IMR-90 (cell line): Measurements from ENCODE around the gene SLC23A2. TPM values are rescaled to one million over a fixed set of nuclear protein-coding genes. Genes with fewer than 3 reads are reported as not detected.

Experiments used
- ATAC-seq: fragments of 200-7000 bp; cut with Tn5 transposase; 2 replicates; pipeline ENCODE4 v1.9.1; 2020; ENCODE audit warnings: low read depth, mild to moderate bottlenecking, moderate library complexity
- BruUV-seq: library from RNA; stranded (reverse); fragments of 400-500 nt; replicated peaks from 2 replicates; lab custom pipeline; 2021; lab: Mats Ljungman, UMichigan
- CTCF ChIA-PET: fragments of 300-600 bp; formaldehyde crosslinking; extraction: SDS; loops from one replicate; lab custom pipeline; 2021; ENCODE audit warnings: antibody characterized with exemption; lab: Yijun Ruan, JAX
- POLR2A ChIA-PET: fragments of 300-600 bp; sonication (Branson Sonifier 250); formaldehyde crosslinking; loops from one replicate; lab custom pipeline; 2022; ENCODE audit warnings: antibody characterized with exemption; ENCODE audit not compliant: unreplicated experiment; lab: Charles Lee
- DNase-seq: peaks from one replicate; pipeline ENCODE4 v3.0.0; 2013
- H2AFZ ChIP-seq: replicated peaks from 2 replicates; pipeline ENCODE3; 2013; ENCODE audit warnings: low read length, mild to moderate bottlenecking; ENCODE audit not compliant: poor library complexity
- H2AK5ac ChIP-seq: 2 replicates; pipeline ENCODE4 v1.6.1; 2013; ENCODE audit warnings: low read depth, low read length, inconsistent platforms
- H2AK9ac ChIP-seq: replicated peaks from 2 replicates; pipeline ENCODE3; 2013; ENCODE audit warnings: mild to moderate bottlenecking, low read depth, low read length, moderate library complexity; ENCODE audit not compliant: poor library complexity
- H2BK120ac ChIP-seq: 2 replicates; pipeline ENCODE4 v1.6.1; 2013; ENCODE audit warnings: low read depth, low read length, inconsistent platforms
- H2BK15ac ChIP-seq: 3 replicates; pipeline ENCODE4 v1.6.1; 2013; ENCODE audit warnings: low read depth, low read length, inconsistent platforms
- H2BK20ac ChIP-seq: 2 replicates; pipeline ENCODE4 v1.6.1; 2013; ENCODE audit warnings: low read depth, mild to moderate bottlenecking, inconsistent platforms, low read length, moderate library complexity
- H2BK5ac ChIP-seq: 2 replicates; pipeline ENCODE4 v1.6.1; 2013; ENCODE audit warnings: mild to moderate bottlenecking, low read depth, low read length, inconsistent platforms; ENCODE audit not compliant: poor library complexity, severe bottlenecking
- H3K14ac ChIP-seq: replicated peaks from 2 replicates; pipeline ENCODE4 v1.6.1; 2013; ENCODE audit warnings: low read depth, low read length, inconsistent platforms
- H3K18ac ChIP-seq: 2 replicates; pipeline ENCODE4 v1.6.1; 2013; ENCODE audit warnings: low read depth, low read length, control low read depth
- H3K23ac ChIP-seq: 2 replicates; pipeline ENCODE4 v1.6.1; 2013; ENCODE audit warnings: low read depth, low read length, inconsistent platforms
- H3K27ac ChIP-seq: 2 replicates; pipeline ENCODE4 v1.5.1; 2013; ENCODE audit warnings: mild to moderate bottlenecking, control low read depth, low read length; ENCODE audit not compliant: insufficient read depth
- H3K27me3 ChIP-seq: 2 replicates; pipeline ENCODE4 v1.6.1; 2013; ENCODE audit warnings: low read length; ENCODE audit not compliant: control insufficient read depth, insufficient read depth
- H3K36me3 ChIP-seq: 2 replicates; pipeline ENCODE4 v1.6.1; 2013; ENCODE audit warnings: low read length, mixed read lengths; ENCODE audit not compliant: control insufficient read depth, insufficient read depth
- H3K4ac ChIP-seq: 2 replicates; pipeline ENCODE4 v1.6.1; 2013; ENCODE audit warnings: low read depth, low read length, inconsistent platforms
- H3K4me1 ChIP-seq: 2 replicates; pipeline ENCODE4 v1.6.1; 2013; ENCODE audit warnings: low read length, mixed read lengths; ENCODE audit not compliant: control insufficient read depth, insufficient read depth
- H3K4me2 ChIP-seq: 2 replicates; pipeline ENCODE4 v1.6.1; 2013; ENCODE audit warnings: low read depth, mild to moderate bottlenecking, control low read depth, low read length, moderate library complexity
- H3K4me3 ChIP-seq: 2 replicates; pipeline ENCODE4 v1.5.1; 2013; ENCODE audit warnings: low read depth, mild to moderate bottlenecking, control low read depth, low read length, moderate library complexity; ENCODE audit not compliant: insufficient read depth
- H3K56ac ChIP-seq: 2 replicates; pipeline ENCODE4 v1.6.1; 2013; ENCODE audit warnings: low read length, inconsistent platforms; ENCODE audit not compliant: insufficient read depth; ENCODE audit errors: extremely low read depth
- H3K79me1 ChIP-seq, 2 experiments: 2 replicates each; pipeline ENCODE4 v1.6.1; 2013; ENCODE audit warnings: low read length in 2 of 2, inconsistent platforms in 1 of 2, low read depth in 1 of 2
- H3K9ac ChIP-seq: 2 replicates; pipeline ENCODE4 v1.6.1; 2013; ENCODE audit warnings: low read depth, low read length, control low read depth
- H3K9me1 ChIP-seq: 2 replicates; pipeline ENCODE4 v1.6.1; 2013; ENCODE audit warnings: low read length, inconsistent platforms; ENCODE audit not compliant: insufficient read depth
- H3K9me3 ChIP-seq: 2 replicates; pipeline ENCODE4 v1.6.1; 2013; ENCODE audit warnings: low read length; ENCODE audit not compliant: control insufficient read depth, insufficient read depth
- H4K20me1 ChIP-seq: 2 replicates; pipeline ENCODE4 v1.6.1; 2013; ENCODE audit warnings: low read length, inconsistent platforms; ENCODE audit not compliant: insufficient read depth
- H4K5ac ChIP-seq: 2 replicates; pipeline ENCODE4 v1.6.1; 2013; ENCODE audit warnings: mild to moderate bottlenecking, low read depth, low read length, control low read depth
- H4K8ac ChIP-seq, 2 experiments: 2 replicates each; pipeline ENCODE4 v1.6.1; 2013; ENCODE audit warnings: low read depth in 2 of 2, low read length in 2 of 2, control low read depth in 1 of 2, inconsistent platforms in 1 of 2
- H4K91ac ChIP-seq: 2 replicates; pipeline ENCODE4 v1.6.1; 2013; ENCODE audit warnings: low read depth, low read length, inconsistent platforms; ENCODE audit not compliant: insufficient read depth
- POLR2A ChIP-seq: IDR thresholded peaks from 2 replicates; pipeline ENCODE4 v1.6.1; 2012; ENCODE audit warnings: mild to moderate bottlenecking, low read depth, low read length
- WGBS, 2 experiments: methylation state at CpG; one replicate each; pipeline versions ENCODE4 v1.1.5 to v1.1.7; 2013; ENCODE audit warnings: missing lambda C conversion rate in 2 of 2; ENCODE audit not compliant: insufficient read length in 1 of 2; ENCODE audit errors: extremely low coverage in 2 of 2; 5-methylcytosine and 5-hydroxymethylcytosine counted together
- dilution Hi-C: fragments of 300-500 bp; cut with HindIII; formaldehyde crosslinking; loops from one replicate; pipeline ENCODE4 v1.14.3; 2018; ENCODE audit warnings: low sequenced_read_pairs; ENCODE audit not compliant: unreplicated experiment
- in situ Hi-C: fragments of 300-500 bp; cut with MboI; formaldehyde crosslinking; loops from 3 replicates; pipeline ENCODE4 v1.14.3; 2019; ENCODE audit warnings: low sequenced_read_pairs, inconsistent platforms, mixed read lengths
- intact Hi-C: fragments of 100-400 bp; cut with micrococcal nuclease; formaldehyde crosslinking; loops from 2 replicates; pipeline ENCODE4 v1.10.0; 2022
- polyA plus RNA-seq, 3 experiments: library from polyadenylated mRNA; depleted of rRNA; stranded (reverse); fragments of >200 nt; gene quantifications; 2 replicates each; pipeline ENCODE4 v1.2.3, GENCODE V29; 2012; ENCODE audit warnings: low replicate concordance in 1 of 3
- total RNA-seq: library from RNA; depleted of rRNA; stranded (reverse); fragments of >200 nt; gene quantifications from 2 replicates; pipeline ENCODE4 v1.2.3, GENCODE V29; 2012
- TF ChIP-seq, protein P1 (sequence below): fragments of 150-350 bp; IDR thresholded peaks from 2 replicates; pipeline ENCODE4 v1.6.1; 2016; ENCODE audit warnings: low read depth, mild to moderate bottlenecking, low read length, moderate library complexity, borderline replicate concordance
- TF ChIP-seq, protein P2 (sequence below): conservative IDR thresholded peaks from 2 replicates; pipeline ENCODE4 v1.5.1; 2012; ENCODE audit warnings: mild to moderate bottlenecking, low read depth, low read length, improper control_type of control experiment

SLC23A2 gene
- total and polyA plus RNA-seq, 2 of the 4 experiments (the other 2 are of a cell fraction) = 10.2 to 14.4 TPM

DNA sequence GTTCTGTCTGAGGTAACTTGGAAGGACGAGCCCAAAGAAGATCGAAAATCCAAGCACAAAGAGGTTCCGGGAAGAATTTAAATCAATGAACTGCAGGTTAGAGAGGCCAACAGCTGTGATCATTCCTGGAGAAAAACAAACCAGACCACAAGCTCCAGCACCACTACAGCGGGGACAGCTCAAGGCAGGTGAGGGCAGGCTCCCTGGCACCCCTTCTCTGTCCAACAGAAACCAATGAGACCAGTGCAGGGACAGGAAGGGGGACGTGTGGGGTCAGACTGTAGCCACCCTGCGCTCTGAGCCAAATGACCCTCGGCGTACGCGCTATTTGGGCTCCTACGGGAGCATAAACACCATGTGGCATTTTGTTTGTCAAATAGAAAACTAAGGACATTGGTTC is 139.3 kb downstream of the SLC23A2 start:
- no peak overlapping the region for H4K8ac ChIP-seq
- intact Hi-C loops = no loop called here
- no peak overlapping the region for H4K91ac ChIP-seq
- TF ChIP-seq, protein P1, sequence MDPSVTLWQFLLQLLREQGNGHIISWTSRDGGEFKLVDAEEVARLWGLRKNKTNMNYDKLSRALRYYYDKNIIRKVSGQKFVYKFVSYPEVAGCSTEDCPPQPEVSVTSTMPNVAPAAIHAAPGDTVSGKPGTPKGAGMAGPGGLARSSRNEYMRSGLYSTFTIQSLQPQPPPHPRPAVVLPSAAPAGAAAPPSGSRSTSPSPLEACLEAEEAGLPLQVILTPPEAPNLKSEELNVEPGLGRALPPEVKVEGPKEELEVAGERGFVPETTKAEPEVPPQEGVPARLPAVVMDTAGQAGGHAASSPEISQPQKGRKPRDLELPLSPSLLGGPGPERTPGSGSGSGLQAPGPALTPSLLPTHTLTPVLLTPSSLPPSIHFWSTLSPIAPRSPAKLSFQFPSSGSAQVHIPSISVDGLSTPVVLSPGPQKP = no peak
- TF ChIP-seq, protein P2, sequence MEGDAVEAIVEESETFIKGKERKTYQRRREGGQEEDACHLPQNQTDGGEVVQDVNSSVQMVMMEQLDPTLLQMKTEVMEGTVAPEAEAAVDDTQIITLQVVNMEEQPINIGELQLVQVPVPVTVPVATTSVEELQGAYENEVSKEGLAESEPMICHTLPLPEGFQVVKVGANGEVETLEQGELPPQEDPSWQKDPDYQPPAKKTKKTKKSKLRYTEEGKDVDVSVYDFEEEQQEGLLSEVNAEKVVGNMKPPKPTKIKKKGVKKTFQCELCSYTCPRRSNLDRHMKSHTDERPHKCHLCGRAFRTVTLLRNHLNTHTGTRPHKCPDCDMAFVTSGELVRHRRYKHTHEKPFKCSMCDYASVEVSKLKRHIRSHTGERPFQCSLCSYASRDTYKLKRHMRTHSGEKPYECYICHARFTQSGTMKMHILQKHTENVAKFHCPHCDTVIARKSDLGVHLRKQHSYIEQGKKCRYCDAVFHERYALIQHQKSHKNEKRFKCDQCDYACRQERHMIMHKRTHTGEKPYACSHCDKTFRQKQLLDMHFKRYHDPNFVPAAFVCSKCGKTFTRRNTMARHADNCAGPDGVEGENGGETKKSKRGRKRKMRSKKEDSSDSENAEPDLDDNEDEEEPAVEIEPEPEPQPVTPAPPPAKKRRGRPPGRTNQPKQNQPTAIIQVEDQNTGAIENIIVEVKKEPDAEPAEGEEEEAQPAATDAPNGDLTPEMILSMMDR = no peak
- no peak for TF ChIP-seq POLR2A
- BruUV-seq = no TSS peak
- no peak overlapping the region for H2AFZ ChIP-seq
- H4K5ac ChIP-seq = no peak overlapping the region
- H3K4me1 ChIP-seq = no peaks in the 10 kb centered on the region
- no peak overlapping the region for H2BK5ac ChIP-seq
- H3K36me3 ChIP-seq = peaks cover 47% of the 10 kb centered on the region
- H3K14ac ChIP-seq = no peak overlapping the region
- no peak overlapping the region for H3K23ac ChIP-seq
- POLR2A ChIA-PET = no interaction called here
- no peak overlapping the region for H3K18ac ChIP-seq
- H3K4me3 ChIP-seq = no peak overlapping the region
- no peak overlapping the region for H3K4ac ChIP-seq
- no peak overlapping the region for H2BK15ac ChIP-seq
- no CpG with 5 or more reads among the region's 11 CpGs for WGBS, 2 experiments
- H3K9me3 ChIP-seq = no peaks in the 10 kb centered on the region
- H4K20me1 ChIP-seq = no peaks in the 10 kb centered on the region; the same call in 1 of the 2 replicates
- H3K27ac ChIP-seq = no peak overlapping the region
- no peak overlapping the region for H2AK5ac ChIP-seq
- no peak overlapping the region for H3K56ac ChIP-seq
- no peak overlapping the region for H3K4me2 ChIP-seq
- H2BK20ac ChIP-seq = no peak overlapping the region
- H3K9me1 ChIP-seq = peaks cover 12% of the 10 kb centered on the region; the same call in 1 of the 2 replicates
- H3K79me1 ChIP-seq = no peaks in the 10 kb centered on the region
- no peak overlapping the region for H2BK120ac ChIP-seq
- H3K27me3 ChIP-seq = no peaks in the 10 kb centered on the region
- no peak for ATAC-seq
- dilution Hi-C loops = no loop called here
- no peak overlapping the region for H3K9ac ChIP-seq
- in situ Hi-C loops = no loop called here
- no peak for DNase-seq
- CTCF ChIA-PET = no interaction called here
- H2AK9ac ChIP-seq = peak overlapping the region; percentile 44
